Stimulated activated CD8-positive, alpha-beta memory T cell treated with anti-CD3 and anti-CD28 coated beads, Interleukin-7, amount 100 ng/mL, for 48 hours (primary cell): Measurements from ENCODE around the gene ITGB1BP2.
"Not testable (repeated sequence)": the region's sequence is repeated elsewhere in the genome, so short reads cannot be mapped to it uniquely, and the experiment has no call there.

Experiments
- DNase-seq, 2 donors: peaks; one replicate each; pipeline ENCODE4 v3.0.0-alpha.2; 2020; ENCODE audit warnings: low read depth in 1 of 2; ENCODE audit errors: extremely low read depth in 1 of 2

The ITGB1BP2 gene

GRCh38 chrX:71300495-71300894 is 1.1 kb upstream of the ITGB1BP2 start:
- DNase-seq = not testable (repeated sequence)

- no peak for DNase-seq
Observed at GRCh38 chrX:71302461-71303213, 1.1 kb downstream of the ITGB1BP2 start.

GRCh38 chrX:71304561-71304960 is 3.0 kb downstream of the ITGB1BP2 start:
- DNase-seq = no peak

GRCh38 chrX:71315917-71316316 is 14.4 kb downstream of the ITGB1BP2 start:
- no peak for DNase-seq

- not testable (repeated sequence) for DNase-seq
Observed at GRCh38 chrX:71316959-71317358, 15.4 kb downstream of the ITGB1BP2 start.

- DNase-seq = no peak
Observed at GRCh38 chrX:71320126-71320525, 18.6 kb downstream of the ITGB1BP2 start.

GRCh38 chrX:71321731-71322130 is 20.2 kb downstream of the ITGB1BP2 start:
- DNase-seq = no peak

GRCh38 chrX:71324452-71324851 is 22.9 kb downstream of the ITGB1BP2 start:
- DNase-seq = not testable (repeated sequence)

GRCh38 chrX:71326394-71326793 is 24.8 kb downstream of the ITGB1BP2 start:
- DNase-seq = no peak

- DNase-seq = not testable (repeated sequence)
Observed at GRCh38 chrX:71349151-71349665, 47.7 kb downstream of the ITGB1BP2 start.

- DNase-seq = not testable (repeated sequence)
Observed at GRCh38 chrX:71349867-71350266, 48.3 kb downstream of the ITGB1BP2 start.

- not testable (repeated sequence) for DNase-seq
Observed at GRCh38 chrX:71352439-71352838, 50.9 kb downstream of the ITGB1BP2 start.
